Heart left ventricle (tissue), 16 donors: ENCODE measurements around the gene RSPO4. TPM values are rescaled to one million over a fixed set of nuclear protein-coding genes. Genes with fewer than 3 reads are reported as not detected.
A peak's percentile ranks its signal among the peaks of the same experiment; 100 is the strongest.

Experiments used
- ATAC-seq, 4 donors: fragments of 200-7000 bp; cut with Tn5 transposase; one replicate each; pipeline ENCODE4 v1.9.1; 2020 to 2022; ENCODE audit warnings: moderate library complexity in 4 of 4, mild to moderate bottlenecking in 3 of 4, moderate number of reproducible peaks in 1 of 4
- DNase-seq, 5 donors: peaks; one replicate each; pipeline ENCODE4 v3.0.0-alpha.2; 2020
- H3K27ac ChIP-seq, 12 donors: fragments of 200-600 bp; sonication (generic) in 4 of 12; one replicate each; pipeline versions ENCODE4 v1.5.0 to v1.8.0; 2016 to 2022; ENCODE audit warnings: mild to moderate bottlenecking in 2 of 12
- H3K27me3 ChIP-seq, 9 donors: fragments of 200-600 bp; sonication (generic) in 2 of 9; one replicate each; pipeline versions ENCODE4 v1.5.1 to v1.8.0; 2016 to 2022; ENCODE audit warnings: mild to moderate bottlenecking in 3 of 9
- H3K36me3 ChIP-seq, 9 donors: fragments of 200-600 bp; sonication (generic) in 2 of 9; one replicate each; pipeline versions ENCODE4 v1.5.0 to v1.8.0; 2018 to 2022; ENCODE audit warnings: mild to moderate bottlenecking in 2 of 9
- H3K4me1 ChIP-seq, 12 donors: fragments of 200-600 bp; sonication (generic) in 4 of 12; one replicate each; pipeline versions ENCODE4 v1.5.0 to v1.8.0; 2016 to 2022; ENCODE audit warnings: mild to moderate bottlenecking in 3 of 12
- H3K4me3 ChIP-seq, 12 donors: fragments of 200-600 bp; sonication (generic) in 4 of 12; one replicate each; pipeline versions ENCODE4 v1.5.0 to v1.8.0; 2017 to 2022; ENCODE audit warnings: mild to moderate bottlenecking in 9 of 12, moderate library complexity in 4 of 12
- H3K9me3 ChIP-seq, 12 donors: fragments of 200-600 bp; sonication (generic) in 4 of 12; one replicate each; pipeline versions ENCODE4 v1.5.0 to v1.8.0; 2016 to 2022; ENCODE audit warnings: mild to moderate bottlenecking in 1 of 12
- CTCF ChIP-seq, 12 donors: fragments of 200-600 bp; sonication (generic) in 4 of 12; IDR thresholded peaks; one replicate each; pipeline versions ENCODE4 v1.5.0 to v1.8.0; 2018 to 2022; ENCODE audit warnings: antibody characterized with exemption in 12 of 12, mild to moderate bottlenecking in 5 of 12
- POLR2A ChIP-seq, 2 donors: fragments of 450-650 bp; IDR thresholded peaks; one replicate each; pipeline ENCODE4 v1.6.1; 2017; ENCODE audit warnings: antibody characterized with exemption in 2 of 2, mild to moderate bottlenecking in 2 of 2, moderate library complexity in 2 of 2
- WGBS, 4 donors: extraction: QIAGEN DNeasy Blood & Tissue Kit in 2 of 4; methylation state at CpG; one replicate each; pipeline versions ENCODE4 v1.1.5 to v1.1.7; 2013 to 2018; 5-methylcytosine and 5-hydroxymethylcytosine counted together
- intact Hi-C, 10 donors: fragments of 100-400 bp; cut with DNase I; formaldehyde crosslinking; loops; one replicate each; pipeline versions ENCODE4 v1.11.1 to v1.14.2; 2022
- polyA plus RNA-seq, 2 donors: library from polyadenylated mRNA; stranded (reverse); fragments of 200-250 nt; gene quantifications; one replicate each; pipeline ENCODE4 v1.2.3, GENCODE V29; 2013
- total RNA-seq, 9 donors: library from RNA; depleted of rRNA in 2 of 9; stranded (reverse); fragments of >200 nt in 2 of 9; fragmentation: NEBNext Ultra II Directional in 3 of 9; extraction: Animal tissue kit (Norgen Biotek cat#: 25700) in 3 of 9; gene quantifications; one replicate each; pipeline versions ENCODE4 v1.1.0 to v1.2.4, GENCODE V29; 2016 to 2023
- donor health status: ischemic (EF 13 %, LVEDD 7.1; RV severe dilation, severe dysfunction).
- donor health status: healthy with polysubstance abuse.
- donor health status: DM: no; HTN: yes; CAD: no.
- donor health status: DM: no; HTN: no; CAD: no.
- donor health status: ischemic (EF 25% LVEDD 6.9; RV normal size, moderate dysfunction).
- donor health status: ischemic (EF 25% LVEDD 5.7; RV mildly dilated, moderate dysfunction).
- donor health status: healthy.
- donor health status: DM: yes; HTN: yes; CAD: no.
- donor health status: ischemic (EF 35%, LVEDD 5.7; RV mildly dilated, moderate dysfunction).
- donor health status: nonischemic (EF 11% LVEDD 7.7; RV severe dilation, severe dysfunction).
- donor health status: DM: yes; HTN: yes; CAD: no.
- donor health status: PGD.
- donor health status: ischemic (EF 29% LVEDD 5.4; RV normal size, mild dysfunction).
- donor health status: nonischemic (EF 23%, LVEDD 6.1; RV moderate dilation, normal function).

Gene RSPO4
- total and polyA plus RNA-seq, 11 donors: 0.04 to 0.27 (median 0.25) TPM; not detected in 8

DNA sequence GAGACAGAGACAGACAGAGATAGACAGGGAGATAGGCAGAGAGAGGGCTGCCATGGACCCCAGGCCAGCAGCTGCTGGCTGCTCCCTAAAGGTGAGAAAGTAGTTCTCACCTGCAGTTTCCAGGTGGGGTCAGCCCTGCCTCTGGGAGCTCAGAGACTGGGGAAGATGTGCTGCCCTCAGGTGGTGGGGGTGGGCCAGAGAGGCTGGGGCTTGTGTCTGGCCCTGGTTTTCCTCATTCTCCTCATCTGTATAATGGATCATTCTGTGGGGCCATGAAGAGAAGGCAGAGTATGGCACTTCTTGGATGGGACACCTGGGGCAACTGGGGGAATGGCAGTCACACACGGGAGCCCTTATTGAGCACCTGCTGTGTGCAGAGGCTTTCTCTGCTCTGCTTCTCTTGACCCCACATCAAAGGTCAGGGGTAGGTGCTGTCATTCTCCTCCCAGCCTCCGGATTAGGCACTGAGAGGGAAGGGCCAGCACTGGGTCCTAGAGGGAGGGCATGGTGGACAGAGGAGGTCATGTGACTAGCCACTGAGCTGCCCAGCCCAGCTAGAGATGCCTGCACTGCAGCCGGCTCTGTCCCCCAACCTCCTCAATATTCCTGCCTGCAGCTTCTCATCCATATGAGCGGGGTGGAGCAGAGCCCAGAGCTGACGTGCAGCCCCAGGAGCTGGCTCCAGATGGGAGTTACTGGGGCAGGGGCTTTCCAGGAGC lies 90.1 kb downstream of the RSPO4 start:
- peaks cover 0 to 16% (median 0%) of the 10 kb centered on the region in 9 donors for H3K27me3 ChIP-seq
- WGBS, 4 donors: 52 to 69% (median 56%) methylated on average over 3 to 5 of the region's 5 CpGs
- no peak overlapping the region for H3K27ac ChIP-seq
- intact Hi-C loops: no loop called here
- H3K4me1 ChIP-seq: peaks cover 0 to 15% (median 4%) of the 10 kb centered on the region in 12 donors
- DNase-seq: no peak
- H3K9me3 ChIP-seq: no peaks in the 10 kb centered on the region
- no peak for TF ChIP-seq CTCF (IDR thresholded peaks at IDR 0.05)
- TF ChIP-seq POLR2A (IDR thresholded peaks at IDR 0.05): no peak
- ATAC-seq: no peak
- H3K4me3 ChIP-seq: no peak overlapping the region
- no peaks in the 10 kb centered on the region for H3K36me3 ChIP-seq

- no peak for DNase-seq
- Histone ChIP-seq H3K27me3 (peaks cover 0 to 16% (median 0%) of the 10 kb centered on the region in 9 donors), H3K36me3 (no peaks in the 10 kb centered on the region), H3K4me3 (no peak overlapping the region), H3K27ac (peak overlapping the region in 2 of 12 donors; percentile 22 to 52), H3K9me3 (no peaks in the 10 kb centered on the region), H3K4me1 (peaks cover 0 to 17% (median 4%) of the 10 kb centered on the region in 12 donors)
- WGBS, 4 donors: 54 to 61% (median 60%) methylated on average over 11 to 12 of the region's 12 CpGs
- no peak for TF ChIP-seq POLR2A (IDR thresholded peaks at IDR 0.05)
- TF ChIP-seq CTCF (IDR thresholded peaks at IDR 0.05): no peak
- intact Hi-C loops: no loop called here
- no peak for ATAC-seq
Measured at GRCh38 chr20:910870-911770, 91.0 kb downstream of the RSPO4 start.

DNA sequence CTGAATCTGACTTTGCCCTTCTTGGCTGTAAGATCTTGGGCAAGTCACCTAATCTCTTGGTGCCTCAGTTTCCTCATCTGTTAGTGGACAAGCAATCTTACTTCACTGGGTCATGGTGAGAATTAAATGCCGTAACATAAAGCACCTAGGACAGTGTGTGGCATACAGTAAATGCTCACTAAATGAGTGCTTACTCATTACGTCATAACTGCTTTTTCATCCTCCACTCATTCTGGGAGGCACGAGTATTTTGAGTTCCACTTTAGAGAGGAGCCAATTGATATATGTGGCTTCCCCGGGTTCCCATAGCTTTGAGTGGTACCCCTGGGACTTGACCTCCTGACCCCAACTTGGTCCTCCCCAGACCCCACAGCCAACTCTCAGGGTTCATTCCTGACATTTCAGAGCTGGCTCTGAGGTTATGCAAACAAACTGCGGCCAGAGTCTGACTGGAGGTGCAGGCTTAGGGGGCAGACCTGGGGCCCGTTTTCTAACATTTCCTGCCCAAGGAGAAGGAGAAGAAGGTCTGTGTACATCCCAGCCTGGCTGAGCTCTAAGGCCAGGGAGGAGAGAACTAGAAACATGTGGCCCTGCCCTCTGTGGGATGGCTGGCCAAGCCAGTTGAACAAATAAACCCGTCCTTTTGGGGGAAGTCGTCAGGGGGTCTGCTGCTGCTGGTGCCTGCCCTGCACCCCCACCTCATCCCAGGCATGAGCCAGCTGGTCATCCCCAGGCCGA lies 91.8 kb downstream of the RSPO4 start:
- peak overlapping the region in 2 of 12 donors; percentile 9 to 52 for H3K27ac ChIP-seq

More for the DNA sequence above, 91.8 kb downstream of the RSPO4 start:
- intact Hi-C loops: no loop called here
- no peaks in the 10 kb centered on the region for H3K36me3 ChIP-seq
- 42 to 54% (median 44%) methylated on average over 9 of the region's 9 CpGs for WGBS, 4 donors
- H3K4me1 ChIP-seq: peaks cover 0 to 21% (median 0%) of the 10 kb centered on the region in 12 donors
- DNase-seq: no peak
- ATAC-seq: no peak
- TF ChIP-seq CTCF (IDR thresholded peaks at IDR 0.05): no peak
- no peak for TF ChIP-seq POLR2A (IDR thresholded peaks at IDR 0.05)
- no peak overlapping the region for H3K4me3 ChIP-seq
- H3K9me3 ChIP-seq: no peaks in the 10 kb centered on the region
- peaks cover 0 to 16% (median 0%) of the 10 kb centered on the region in 9 donors for H3K27me3 ChIP-seq
